DMS79 treated with DMSO at 0.1 percent for 48 hours (cell line): ENCODE data around the gene ELFN1.
A peak's percentile ranks its signal among the peaks of the same experiment; 100 is the strongest.

Experiments
- DNase-seq: peaks from one replicate; lab custom pipeline; 2025; lab: John Stamatoyannopoulos, UW

The ELFN1 gene

GRCh38 chr7:1664711-1665548 lies 5.1 kb upstream of the ELFN1 start:
- peak; percentile 30 for DNase-seq

GRCh38 chr7:1665549-1666316 lies 4.3 kb upstream of the ELFN1 start:
- no peak for DNase-seq

- DNase-seq, result no peak
These were observed 3.7 kb upstream of the ELFN1 start for GRCh38 chr7:1666317-1666822.

- DNase-seq, result no peak
These were observed 3.1 kb upstream of the ELFN1 start for GRCh38 chr7:1666823-1667565.

GRCh38 chr7:1667566-1668395 lies 2.3 kb upstream of the ELFN1 start:
- no peak for DNase-seq

GRCh38 chr7:1668396-1669063 lies 1.5 kb upstream of the ELFN1 start:
- no peak for DNase-seq

- DNase-seq, result no peak
These were observed 769 bp upstream of the ELFN1 start for GRCh38 chr7:1669064-1669951.

GRCh38 chr7:1670894-1671593 lies 967 bp downstream of the ELFN1 start:
- no peak for DNase-seq

- no peak for DNase-seq
These were observed 1.7 kb downstream of the ELFN1 start for GRCh38 chr7:1671594-1672451.

GRCh38 chr7:1672851-1673486 lies 2.9 kb downstream of the ELFN1 start:
- no peak for DNase-seq

- DNase-seq, result no peak
These were observed 3.6 kb downstream of the ELFN1 start for GRCh38 chr7:1673581-1674118.

- no peak for DNase-seq
These were observed 4.3 kb downstream of the ELFN1 start for GRCh38 chr7:1674161-1675035.

- DNase-seq, result no peak
These were observed 5.1 kb downstream of the ELFN1 start for GRCh38 chr7:1675036-1675671.

GRCh38 chr7:1675673-1676549 lies 5.8 kb downstream of the ELFN1 start:
- no peak for DNase-seq

- DNase-seq, result no peak
These were observed 6.5 kb downstream of the ELFN1 start for GRCh38 chr7:1676550-1677078.
